HepG2 (cell line): ENCODE measurements around the gene KIF13A. TPM values are rescaled to one million over a fixed set of nuclear protein-coding genes. Genes with fewer than 3 reads are reported as not detected.
A peak's percentile ranks its signal among the peaks of the same experiment; 100 is the strongest.

Source experiments
- CEBPG ChIP-seq: IDR thresholded peaks from 2 replicates; pipeline ENCODE4 v1.6.1; 2016
- EEA1 ChIP-seq: sonication (generic); formaldehyde crosslinking; IDR thresholded peaks from 2 replicates; pipeline ENCODE4 v1.5.1; 2020; ENCODE audit warnings: mild to moderate bottlenecking, missing genetic modification reagents, borderline replicate concordance
- FOXC1 ChIP-seq: sonication (generic); formaldehyde crosslinking; IDR thresholded peaks from 2 replicates; pipeline ENCODE4 v1.8.0; 2022; ENCODE audit warnings: mild to moderate bottlenecking, missing genetic modification reagents, borderline replicate concordance
- FUBP1 ChIP-seq: sonication (generic); formaldehyde crosslinking; IDR thresholded peaks from 2 replicates; pipeline ENCODE4 v1.5.1; 2020; ENCODE audit warnings: missing genetic modification reagents, mild to moderate bottlenecking, borderline replicate concordance
- IKZF5 ChIP-seq: IDR thresholded peaks from 2 replicates; pipeline ENCODE4 v1.6.1; 2018; ENCODE audit warnings: missing genetic modification reagents, mild to moderate bottlenecking, missing compliant biosample characterization
- MXI1 ChIP-seq: IDR thresholded peaks from 3 replicates; pipeline ENCODE4 v1.6.1; 2012; ENCODE audit warnings: low read depth, low read length, inconsistent platforms, borderline replicate concordance
- PCBP1 ChIP-seq: fragments of 200-400 bp; formaldehyde crosslinking; IDR thresholded peaks from 2 replicates; pipeline ENCODE4 v1.6.1; 2017; ENCODE audit warnings: mild to moderate bottlenecking, low read depth, low read length, borderline replicate concordance
- RCOR2 ChIP-seq: IDR thresholded peaks from 2 replicates; pipeline ENCODE4 v1.6.1; 2016; ENCODE audit warnings: missing biosample characterization, missing genetic modification reagents
- TCF7 ChIP-seq: sonication (generic); IDR thresholded peaks from 2 replicates; pipeline ENCODE4 v1.6.1; 2016; ENCODE audit warnings: antibody characterized with exemption, low read depth
- TEAD3 ChIP-seq: optimal IDR thresholded peaks from 2 replicates; pipeline ENCODE3; 2016; ENCODE audit warnings: borderline replicate concordance
- ZNF232 ChIP-seq: sonication (generic); formaldehyde crosslinking; IDR thresholded peaks from 2 replicates; pipeline ENCODE4 v1.4.0; 2020; ENCODE audit warnings: missing genetic modification reagents, borderline replicate concordance
- ZNF292 ChIP-seq: sonication (generic); formaldehyde crosslinking; IDR thresholded peaks from 2 replicates; pipeline ENCODE4 v1.8.1; 2022; ENCODE audit warnings: mild to moderate bottlenecking, low read depth, missing genetic modification reagents, borderline replicate concordance
- ZNF44 ChIP-seq: sonication (generic); formaldehyde crosslinking; IDR thresholded peaks from 2 replicates; pipeline ENCODE4 v1.5.1; 2020; ENCODE audit warnings: mild to moderate bottlenecking, missing genetic modification reagents
- ZNF512B ChIP-seq: sonication (generic); formaldehyde crosslinking; IDR thresholded peaks from 2 replicates; pipeline ENCODE4 v1.5.1; 2020; ENCODE audit warnings: missing genetic modification reagents, mild to moderate bottlenecking, borderline replicate concordance
- ZNF567 ChIP-seq: sonication (generic); formaldehyde crosslinking; IDR thresholded peaks from 2 replicates; pipeline ENCODE4 v1.8.1; 2023; ENCODE audit warnings: mild to moderate bottlenecking, missing genetic modification reagents, borderline replicate concordance
- ZNF589 ChIP-seq: sonication (generic); formaldehyde crosslinking; conservative IDR thresholded peaks from 2 replicates; pipeline ENCODE4 v1.8.0; 2022; ENCODE audit warnings: mild to moderate bottlenecking, moderate library complexity, missing genetic modification reagents
- ZNF704 ChIP-seq: sonication (generic); formaldehyde crosslinking; IDR thresholded peaks from 2 replicates; pipeline ENCODE4 v1.8.1; 2023; ENCODE audit warnings: mild to moderate bottlenecking, inconsistent platforms, moderate library complexity, missing genetic modification reagents, borderline replicate concordance
- ZNF800 ChIP-seq: sonication (generic); formaldehyde crosslinking; IDR thresholded peaks from 2 replicates; pipeline ENCODE4 v1.4.0; 2020; ENCODE audit warnings: missing genetic modification reagents
- ZNF879 ChIP-seq: sonication (generic); formaldehyde crosslinking; IDR thresholded peaks from 2 replicates; pipeline ENCODE4 v1.8.1; 2023; ENCODE audit warnings: missing genetic modification reagents
- ZSCAN25 ChIP-seq: sonication (generic); formaldehyde crosslinking; IDR thresholded peaks from 2 replicates; pipeline ENCODE4 v1.8.0; 2022; ENCODE audit warnings: mild to moderate bottlenecking, missing genetic modification reagents
- polyA plus RNA-seq, 8 experiments: library from polyadenylated mRNA; depleted of rRNA in 3 of 8; stranded (reverse) in 7 of 8; unstranded in 1 of 8; fragments of >200 nt; fragmentation: Illumina TruSeq in 4 of 8; extraction: Trizol in 4 of 8; gene quantifications; 2 replicates each; pipeline versions ENCODE4 v1.2.1 to v1.2.3, GENCODE V29; 2011 to 2016; ENCODE audit warnings: low read depth in 4 of 8, missing spikeins in 1 of 8, mixed read lengths in 1 of 8; ENCODE audit not compliant: insufficient read depth in 1 of 8
- total RNA-seq, 5 experiments: library from RNA; depleted of rRNA; stranded (reverse); fragments of >200 nt; fragmentation: Illumina TruSeq; extraction: Trizol; gene quantifications; 2 replicates each; pipeline ENCODE4 v1.2.3, GENCODE V29; 2016; ENCODE audit warnings: low read depth in 1 of 5

The KIF13A gene
- total and polyA plus RNA-seq, 2 of the 13 experiments (the other 11 are each of a cell fraction or from before 2014, with no cell fraction given), result 21.1 to 37.2 TPM

GRCh38 chr6:17988422-17988944 is 1.0 kb upstream of the KIF13A start (continued):
- TF ChIP-seq EEA1 (0 out of 2 replicates have a peak, but pooled peaks have one; percentile 62), RCOR2 (CRISPR knock-in tag) (0 out of 2 replicates have a peak, but pooled peaks have one; percentile 46), FUBP1 (CRISPR knock-in tag) (0 out of 2 replicates have a peak, but pooled peaks have one; percentile 42), CEBPG (CRISPR knock-in tag) (no peak), ZNF44 (CRISPR knock-in tag) (peak; percentile 35; the same call in 1 of the 2 replicates), ZNF512B (CRISPR knock-in tag) (no peak), FOXC1 (0 out of 2 replicates have a peak, but pooled peaks have one; percentile 37), ZNF879 (no peak), IKZF5 (0 out of 2 replicates have a peak, but pooled peaks have one; percentile 8), ZNF567 (0 out of 2 replicates have a peak, but pooled peaks have one; percentile 6), PCBP1 (no peak), TEAD3 (CRISPR knock-in tag) (peak; percentile 5), ZNF589 (0 out of 2 replicates have a peak, but pooled peaks have one; percentile 32), ZNF292 (CRISPR knock-in tag) (peak; percentile 31; the same call in 1 of the 2 replicates), ZNF800 (no peak), ZNF232 (CRISPR knock-in tag) (peak; percentile 57; the same call in 1 of the 2 replicates), TCF7 (no peak), ZSCAN25 (CRISPR knock-in tag) (0 out of 2 replicates have a peak, but pooled peaks have one; percentile 17), ZNF704 (peak; percentile 59; the same call in 1 of the 2 replicates), MXI1 (peak; percentile 17; the same call in 1 of the 3 replicates)
